ENCODE data around the gene MBD1. TPM values are rescaled to one million over a fixed set of nuclear protein-coding genes. Genes with fewer than 3 reads are reported as not detected.

MBD1 gene
- total and polyA plus RNA-seq, 2 of the 13 experiments (the other 11 are each of a cell fraction or from before 2014, with no cell fraction given) = 25.5 to 28.6 TPM

- TF ChIP-seq KAT7 (CRISPR knock-in tag; IDR thresholded peaks at IDR 0.05; ENCODE audit: borderline replicate concordance) (peak; percentile 92), NRL (CRISPR knock-in tag; IDR thresholded peaks at IDR 0.05; ENCODE audit: borderline replicate concordance) (peak; percentile 14; the same call in 1 of the 2 replicates), ZC3H13 (CRISPR knock-in tag; IDR thresholded peaks at IDR 0.05) (peak; percentile 80), SP1 (IDR thresholded peaks at IDR 0.05) (no peak), SP1 (CRISPR knock-in tag; IDR thresholded peaks at IDR 0.05) (peak; percentile 66), HNRNPL (IDR thresholded peaks at IDR 0.05; ENCODE audit: low read depth, low read length) (no peak), NBN (conservative IDR thresholded peaks at IDR 0.05) (no peak), TCF7L2 (IDR thresholded peaks at IDR 0.05; ENCODE audit: low read depth, low read length) (no peak), ZNF557 (CRISPR knock-in tag; IDR thresholded peaks at IDR 0.05) (peak; percentile 38; the same call in 1 of the 2 replicates), WIZ (CRISPR knock-in tag; IDR thresholded peaks at IDR 0.05) (no peak), ZNF737 (CRISPR knock-in tag; IDR thresholded peaks at IDR 0.05; ENCODE audit: borderline replicate concordance) (no peak), ZNF749 (CRISPR knock-in tag; IDR thresholded peaks at IDR 0.05; ENCODE audit: borderline replicate concordance) (peak; percentile 88), ZFY (CRISPR knock-in tag; IDR thresholded peaks at IDR 0.05) (peak; percentile 86), REL (CRISPR knock-in tag; conservative IDR thresholded peaks at IDR 0.05) (0 out of 2 replicates have a peak, but pooled peaks have one; percentile 57), ARID3A (IDR thresholded peaks at IDR 0.05; ENCODE audit: low read depth, low read length) (no peak), HOXA3 (CRISPR knock-in tag; IDR thresholded peaks at IDR 0.05) (peak; percentile 75; the same call in 1 of the 2 replicates), ZNF761 (CRISPR knock-in tag; conservative IDR thresholded peaks at IDR 0.05) (peak; percentile 53; the same call in 1 of the 2 replicates), SNRNP70 (IDR thresholded peaks at IDR 0.05; ENCODE audit: low read depth, low read length) (no peak), CCDC6 (CRISPR knock-in tag; IDR thresholded peaks at IDR 0.05) (peak; percentile 92), POGK (CRISPR knock-in tag; conservative IDR thresholded peaks at IDR 0.05) (peak; percentile 57; the same call in 1 of the 2 replicates), ZNF83 (CRISPR knock-in tag; IDR thresholded peaks at IDR 0.05; ENCODE audit: borderline replicate concordance) (no peak; the same call in 1 of the 2 replicates), IKZF1 (IDR thresholded peaks at IDR 0.05) (no peak), ATF6 (CRISPR knock-in tag; conservative IDR thresholded peaks at IDR 0.05) (no peak), ZNF256 (CRISPR knock-in tag; conservative IDR thresholded peaks at IDR 0.05) (no peak), RFX3 (CRISPR knock-in tag; IDR thresholded peaks at IDR 0.05) (no peak), ZBTB7A (CRISPR knock-in tag; IDR thresholded peaks at IDR 0.05) (peak; percentile 84; the same call in 1 of the 2 replicates), GZF1 (CRISPR knock-in tag; IDR thresholded peaks at IDR 0.05) (no peak), DMAP1 (CRISPR knock-in tag; IDR thresholded peaks at IDR 0.05) (peak; percentile 65; the same call in 1 of the 2 replicates)
Measured at GRCh38 chr18:50281295-50281971, at the start of gene MBD1 (continued).

Data from HepG2 (cell line).